ENCODE results near the gene CTNNBIP1. TPM values are rescaled to one million over a fixed set of nuclear protein-coding genes. Genes with fewer than 3 reads are reported as not detected.

CTNNBIP1 gene
- total and polyA plus RNA-seq, 2 donors (not counting 1 experiment from before 2014, with no cell fraction given) = 6.9 to 8.7 TPM

- ATAC-seq (ENCODE audit: low read depth) (no peak), DNase-seq (no peak)
- no peaks in the 10 kb centered on the region for H4K20me1 ChIP-seq (ENCODE audit: control insufficient read depth, insufficient read depth, low read length, poor library complexity, severe bottlenecking)
- no peaks in the 10 kb centered on the region for H3K27me3 Mint-ChIP-seq
- no peaks in the 10 kb centered on the region for H3K27me3 ChIP-seq (replicated peaks in 1 of 4; ENCODE audit: control extremely low read depth in 1 of 4, control insufficient read depth in 3 of 4, insufficient read depth in 4 of 4, low read length in 3 of 4)
- no peaks in the 10 kb centered on the region for H3K9me3 ChIP-seq (ENCODE audit: control extremely low read depth in 1 of 3, control insufficient read depth in 2 of 3, insufficient read depth in 1 of 3, low read length in 2 of 3)
- ChIA-PET POLR2A (no interaction called here), CTCF (interaction anchor here (0.7 to 9.8 kb wide), 18 partner anchors 12 to 555 kb away, joined by 3 to 76 read pairs (median 4); partner anchors contain the start of genes CTNNBIP1, LZIC and NMNAT1)
- no peak overlapping the region for H2AFZ ChIP-seq (ENCODE audit: insufficient read depth, low read depth, low read length, poor library complexity, severe bottlenecking)
- no peak overlapping the region for H3K4me3 Mint-ChIP-seq
- H3K36me3 ChIP-seq (replicated peaks in 1 of 2; ENCODE audit: control extremely low read depth in 1 of 2, control insufficient read depth in 1 of 2, extremely low read depth in 1 of 2, insufficient read depth in 2 of 2, low read length in 1 of 2) = peaks cover 0 to 10% of the 10 kb centered on the region in 2 experiments
- no peak overlapping the region for H3K9ac ChIP-seq (ENCODE audit: low read length)
- H3K4me3 ChIP-seq (ENCODE audit: control extremely low read depth in 1 of 5, extremely low read depth in 1 of 5, insufficient read depth in 1 of 5, low read depth in 2 of 5, low read length in 4 of 5) = no peak overlapping the region
- TF ChIP-seq EZH2 (IDR thresholded peaks at IDR 0.05; ENCODE audit: borderline replicate concordance, insufficient read depth, low read depth, low read length, poor library complexity, severe bottlenecking) = no peak
- TF ChIP-seq CTCF (IDR thresholded peaks at IDR 0.05) = no peak
- WGBS (ENCODE audit: insufficient coverage) = 100% methylated on average over 4 of the region's 5 CpGs
- intact Hi-C loops (cut with micrococcal nuclease) = loop anchor here (2.0 kb wide), 2 partner anchors 37 to 77 kb away; partner anchors contain the start of gene CTNNBIP1
- no peaks in the 10 kb centered on the region for H3K79me2 ChIP-seq (ENCODE audit: control insufficient read depth, insufficient read depth, low read length)
- H3K27ac Mint-ChIP-seq = no peak overlapping the region
- H3K4me2 ChIP-seq (replicated peaks; ENCODE audit: low read depth, low read length, poor library complexity, severe bottlenecking) = no peak overlapping the region
- H3K27ac ChIP-seq (ENCODE audit: low read length in 2 of 2) = no peak overlapping the region
- peaks cover 4% of the 10 kb centered on the region for H3K4me1 Mint-ChIP-seq
- H3K4me1 ChIP-seq (ENCODE audit: control insufficient read depth in 2 of 2, insufficient read depth in 2 of 2, low read length in 2 of 2) = peaks cover 0 to 9% of the 10 kb centered on the region in 2 donors
- no peaks in the 10 kb centered on the region for H3K9me3 Mint-ChIP-seq (ENCODE audit: insufficient read depth)
These were observed 36.1 kb downstream of the CTNNBIP1 start for GRCh38 chr1:9873992-9874391.

- ChIA-PET CTCF (interaction anchor here (0.8 to 14.9 kb wide), 9 partner anchors 12 to 257 kb away, joined by 3 to 281 read pairs (median 14); partner anchors contain the start of genes CTNNBIP1, LZIC and NMNAT1), POLR2A (no interaction called here)
- Histone ChIP-seq H3K4me3 (ENCODE audit: control extremely low read depth in 1 of 5, extremely low read depth in 1 of 5, insufficient read depth in 1 of 5, low read depth in 2 of 5, low read length in 4 of 5) (no peak overlapping the region), H3K4me2 (replicated peaks; ENCODE audit: low read depth, low read length, poor library complexity, severe bottlenecking) (no peak overlapping the region), H3K9ac (ENCODE audit: low read length) (no peak overlapping the region), H3K9me3 (ENCODE audit: control extremely low read depth in 1 of 3, control insufficient read depth in 2 of 3, insufficient read depth in 1 of 3, low read length in 2 of 3) (no peaks in the 10 kb centered on the region), H3K27ac (ENCODE audit: low read length in 2 of 2) (no peak overlapping the region), H3K4me1 (ENCODE audit: control insufficient read depth in 2 of 2, insufficient read depth in 2 of 2, low read length in 2 of 2) (peaks cover 0 to 9% of the 10 kb centered on the region in 2 donors), H4K20me1 (ENCODE audit: control insufficient read depth, insufficient read depth, low read length, poor library complexity, severe bottlenecking) (no peaks in the 10 kb centered on the region), H2AFZ (ENCODE audit: insufficient read depth, low read depth, low read length, poor library complexity, severe bottlenecking) (no peak overlapping the region), H3K27me3 (replicated peaks in 1 of 4; ENCODE audit: control extremely low read depth in 1 of 4, control insufficient read depth in 3 of 4, insufficient read depth in 4 of 4, low read length in 3 of 4) (no peaks in the 10 kb centered on the region), H3K36me3 (replicated peaks in 1 of 2; ENCODE audit: control extremely low read depth in 1 of 2, control insufficient read depth in 1 of 2, extremely low read depth in 1 of 2, insufficient read depth in 2 of 2, low read length in 1 of 2) (peaks cover 0 to 10% of the 10 kb centered on the region in 2 experiments), H3K79me2 (ENCODE audit: control insufficient read depth, insufficient read depth, low read length) (no peaks in the 10 kb centered on the region)
- H3K4me3 Mint-ChIP-seq = no peak overlapping the region
- intact Hi-C loops (cut with micrococcal nuclease) = no loop called here
- WGBS (ENCODE audit: insufficient coverage) = 25% methylated on average over 2 of the region's 5 CpGs
- no peak overlapping the region for H3K27ac Mint-ChIP-seq
- no peaks in the 10 kb centered on the region for H3K9me3 Mint-ChIP-seq (ENCODE audit: insufficient read depth)
- TF ChIP-seq CTCF (IDR thresholded peaks at IDR 0.05) (no peak), EZH2 (IDR thresholded peaks at IDR 0.05; ENCODE audit: borderline replicate concordance, insufficient read depth, low read depth, low read length, poor library complexity, severe bottlenecking) (no peak)
- H3K4me1 Mint-ChIP-seq = peaks cover 4% of the 10 kb centered on the region
- no peaks in the 10 kb centered on the region for H3K27me3 Mint-ChIP-seq
- DNase-seq (no peak), ATAC-seq (ENCODE audit: low read depth) (no peak)
These were observed 36.7 kb downstream of the CTNNBIP1 start for GRCh38 chr1:9873385-9873784.
